NCI-H1048 (cell line): Measurements from ENCODE around the gene VSIG1.

Experiments
- DNase-seq: peaks from one replicate; lab custom pipeline; 2025; lab: John Stamatoyannopoulos, UW

The VSIG1 gene

DNA sequence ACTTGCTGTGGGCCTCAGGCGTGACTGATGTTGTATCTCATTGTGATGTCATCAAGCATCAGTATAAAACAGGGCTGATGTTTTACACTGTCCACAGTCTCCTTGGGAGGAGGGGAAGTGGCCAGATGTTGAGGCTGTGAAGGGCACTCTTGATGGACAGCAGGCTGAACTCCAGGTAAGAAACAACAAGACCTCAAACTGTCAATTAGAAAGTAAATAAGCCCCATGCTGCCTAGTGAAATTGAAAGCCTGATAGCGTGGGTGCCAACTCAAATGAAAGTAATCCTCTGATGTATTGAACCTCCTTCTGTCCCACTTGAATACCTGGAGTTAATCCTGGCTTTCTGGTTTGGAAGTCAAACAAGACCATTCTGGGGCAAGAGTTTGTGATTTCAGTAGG, 19.7 kb downstream of the VSIG1 start:
- DNase-seq: no peak

GRCh38 chrX:108068121-108068520, 23.3 kb downstream of the VSIG1 start:
- DNase-seq: no peak

GRCh38 chrX:108070891-108071290, 26.0 kb downstream of the VSIG1 start:
- DNase-seq: no peak

- DNase-seq: no peak
These were observed 26.7 kb downstream of the VSIG1 start for GRCh38 chrX:108071578-108071977.

- DNase-seq: no peak
These were observed 27.9 kb downstream of the VSIG1 start for GRCh38 chrX:108072746-108073145.

DNA sequence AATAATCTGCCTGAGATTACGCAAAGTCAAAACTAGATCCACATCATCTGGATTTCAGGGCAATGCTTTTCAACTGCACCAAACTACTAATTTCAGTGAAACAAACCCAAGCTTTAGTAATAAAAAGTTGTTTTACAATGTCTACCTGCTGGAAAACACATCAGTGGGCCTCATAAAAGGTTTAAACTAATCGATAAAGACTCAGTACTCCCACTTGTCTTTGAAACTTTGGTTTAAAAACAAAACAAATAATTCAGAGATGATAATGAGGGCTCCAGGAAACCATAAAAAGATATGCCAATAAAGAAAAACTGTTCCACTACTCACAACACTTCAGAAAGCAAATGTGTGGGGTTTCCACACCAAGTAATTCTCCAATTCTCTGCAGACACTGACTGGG, 36.2 kb downstream of the VSIG1 start:
- no peak for DNase-seq

DNA sequence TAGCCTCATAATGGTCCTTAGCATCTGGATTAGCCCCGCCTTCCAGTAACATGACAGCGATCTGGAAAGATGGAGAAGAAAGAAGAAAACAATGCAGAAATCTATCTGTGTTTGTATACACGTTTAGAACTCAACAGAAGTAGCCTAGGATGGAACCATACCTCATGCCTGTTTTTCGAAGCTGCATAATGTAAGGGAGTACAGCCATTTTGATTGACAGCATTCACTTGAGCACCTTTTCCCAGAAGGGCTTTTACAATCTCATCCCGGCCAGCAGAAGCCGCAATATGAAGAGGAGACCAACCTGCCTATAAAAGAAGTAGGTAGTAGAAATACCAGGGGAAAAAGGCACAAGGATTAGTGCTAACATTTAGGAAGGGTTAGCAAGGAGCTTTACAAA, 42.9 kb downstream of the VSIG1 start:
- no peak for DNase-seq

GRCh38 chrX:108088511-108088910, 43.6 kb downstream of the VSIG1 start:
- DNase-seq: no peak

GRCh38 chrX:108090491-108091263, 45.8 kb downstream of the VSIG1 start:
- no peak for DNase-seq

- peak; percentile 83 for DNase-seq
These were observed 46.5 kb downstream of the VSIG1 start, which contains the start of the genes ATG4A and PSMD10 for GRCh38 chrX:108091264-108091877. Gene ATG4A, plus strand, starts transcription at chrX:108091778. Its CDS starts 49 bp downstream, at chrX:108091827. Gene PSMD10, minus strand, starts transcription at chrX:108091542. Its CDS starts 22 bp downstream, at chrX:108091520.

DNA sequence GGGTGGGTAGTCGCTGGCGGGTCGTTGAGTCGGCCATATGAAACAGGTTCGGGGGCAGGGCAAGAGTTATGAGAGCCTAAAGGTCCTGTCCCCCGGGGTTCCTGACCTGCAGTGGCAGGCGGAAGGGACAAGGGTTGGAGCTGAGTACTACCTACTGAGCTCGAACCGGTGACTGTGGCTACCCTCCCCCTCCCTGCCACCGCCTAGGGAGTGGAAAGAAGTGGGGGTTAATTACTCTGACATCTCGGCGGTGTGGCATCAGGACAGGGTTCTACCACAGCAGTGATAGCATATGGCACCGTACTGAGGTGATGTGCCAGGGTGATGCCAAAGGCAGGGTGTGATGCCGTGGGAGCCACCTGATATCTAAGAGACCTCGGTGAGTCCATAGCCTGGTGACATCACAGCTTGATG, 47.0 kb downstream of the VSIG1 start:
- DNase-seq: no peak

DNA sequence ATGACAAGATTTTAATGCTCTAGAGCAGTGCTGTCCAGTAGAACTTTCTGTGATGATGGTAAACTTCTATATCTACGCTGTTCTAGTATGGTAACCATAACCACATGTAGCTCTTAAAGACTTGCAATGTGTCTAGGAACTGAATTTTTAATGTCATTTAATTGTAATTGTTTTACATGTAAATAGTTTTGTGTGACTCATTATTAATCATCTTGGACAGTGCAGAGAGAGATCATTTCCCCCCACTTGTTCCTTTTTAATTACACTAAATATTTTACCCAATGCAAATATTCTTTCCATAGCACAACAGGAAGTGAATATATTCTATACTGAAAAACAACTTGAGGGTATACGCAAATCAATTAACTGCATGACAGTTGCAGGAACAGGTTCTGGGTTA, 52.5 kb downstream of the VSIG1 start:
- no peak for DNase-seq

- DNase-seq: no peak
These were observed 60.6 kb downstream of the VSIG1 start for GRCh38 chrX:108105473-108105872.

GRCh38 chrX:108114541-108114940, 69.7 kb downstream of the VSIG1 start:
- DNase-seq: no peak

DNA sequence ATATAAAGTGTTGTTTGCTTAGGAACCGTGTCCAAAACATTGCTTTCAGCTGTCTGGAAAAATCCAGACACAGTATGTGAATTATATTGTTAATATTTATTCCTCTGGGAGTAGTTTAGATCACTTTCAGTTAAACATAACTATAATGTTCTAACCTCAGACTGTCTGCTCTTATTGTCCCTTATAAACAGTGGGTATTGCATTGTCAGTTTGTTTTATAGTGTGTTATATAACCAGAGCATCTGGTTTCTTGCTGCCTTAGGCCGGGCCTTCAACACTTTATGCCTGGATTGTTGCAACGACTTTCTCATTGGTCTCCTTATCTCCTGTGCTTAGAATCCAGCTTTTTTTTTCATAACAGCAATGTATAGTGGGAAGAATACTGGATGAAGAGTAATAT, 73.1 kb downstream of the VSIG1 start:
- no peak for DNase-seq

GRCh38 chrX:108121291-108121690, 76.4 kb downstream of the VSIG1 start:
- no peak for DNase-seq

DNA sequence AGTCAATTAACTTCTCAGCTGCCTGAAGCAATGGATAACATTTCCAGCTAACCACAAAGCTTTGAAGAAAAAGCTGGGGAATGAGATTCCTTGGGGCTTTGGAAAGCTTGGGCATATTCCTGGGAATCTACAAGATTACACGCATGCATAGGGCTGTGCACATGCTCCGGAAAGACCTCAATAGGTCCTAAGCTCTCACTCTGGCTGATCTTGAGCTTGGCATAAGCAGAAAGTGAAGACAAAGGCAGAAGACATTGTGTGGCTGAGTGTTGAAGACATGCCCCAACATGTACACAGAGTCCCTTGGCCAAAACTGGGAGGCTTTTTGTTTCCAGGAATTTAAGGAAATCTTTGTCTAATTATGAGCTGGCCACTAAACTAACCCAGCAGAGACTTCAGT, 77.9 kb downstream of the VSIG1 start:
- DNase-seq: no peak

GRCh38 chrX:108123591-108124366, 78.9 kb downstream of the VSIG1 start:
- no peak for DNase-seq

DNA sequence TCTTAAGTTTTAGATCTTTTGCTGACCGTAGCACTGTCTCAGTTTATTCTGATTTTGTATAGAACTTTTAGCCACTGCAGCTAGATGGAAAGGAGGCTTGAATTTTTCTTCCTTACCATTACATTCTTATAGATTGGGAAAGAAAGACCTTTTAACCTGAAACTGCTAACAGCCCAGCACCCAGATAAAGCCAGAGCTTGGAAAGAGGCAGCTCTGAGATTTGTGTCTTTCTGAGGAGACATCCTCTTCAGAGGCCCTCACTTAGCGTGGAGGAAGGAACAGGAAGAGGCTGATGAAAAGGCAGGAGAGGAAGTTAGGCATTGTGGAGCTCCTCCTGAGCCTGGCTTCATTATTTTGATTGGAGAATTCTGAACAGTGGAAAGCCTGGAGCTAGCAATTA, 81.8 kb downstream of the VSIG1 start:
- no peak for DNase-seq

GRCh38 chrX:108127152-108127551, 82.3 kb downstream of the VSIG1 start:
- DNase-seq: no peak
